Activated CD4-positive, alpha-beta memory T cell treated with anti-CD3 and anti-CD28 coated beads, Interleukin-2, amount 10 ng/mL, durations not matched to agents 7 days and 5 days (primary cell): ENCODE data around the gene FMNL2. TPM values are rescaled to one million over a fixed set of nuclear protein-coding genes. Genes with fewer than 3 reads are reported as not detected.

Experiments used
- CTCF ChIA-PET: fragments of 350-600 bp; sonication (Branson Sonifier 250); formaldehyde crosslinking; loops from one replicate; lab custom pipeline; 2021; ENCODE audit warnings: antibody characterized with exemption, inconsistent platforms; lab: Charles Lee
- POLR2A ChIA-PET: fragments of 350-600 bp; sonication (Branson Sonifier 250); formaldehyde crosslinking; loops from one replicate; lab custom pipeline; 2021; ENCODE audit warnings: antibody characterized with exemption; lab: Charles Lee
- DNase-seq: peaks from one replicate; pipeline ENCODE4 v3.0.0-alpha.2; 2020
- H3K27ac Mint-ChIP-seq: one replicate; pipeline ENCODE4 v1.8.0; 2021; ENCODE audit warnings: mild to moderate bottlenecking, mixed read lengths
- H3K27me3 Mint-ChIP-seq: one replicate; pipeline ENCODE4 v1.8.0; 2021; ENCODE audit warnings: mixed read lengths
- H3K36me3 Mint-ChIP-seq: one replicate; pipeline ENCODE4 v1.8.0; 2021; ENCODE audit warnings: low read depth, mixed read lengths
- H3K4me1 Mint-ChIP-seq: one replicate; pipeline ENCODE4 v1.8.0; 2021; ENCODE audit warnings: mixed read lengths
- H3K4me3 Mint-ChIP-seq: one replicate; pipeline ENCODE4 v1.8.0; 2021; ENCODE audit warnings: mild to moderate bottlenecking, mixed read lengths
- H3K9me3 Mint-ChIP-seq: one replicate; pipeline ENCODE4 v1.8.0; 2021; ENCODE audit warnings: mixed read lengths
- total RNA-seq, 2 experiments: library from RNA; stranded (reverse); gene quantifications; one replicate each; pipeline ENCODE4 v1.2.3, GENCODE V29; 2021

The FMNL2 gene
- total RNA-seq, 2 experiments from 2014 or later = 1.0 to 1.1 TPM

- Mint-ChIP-seq H3K27ac (no peak overlapping the region), H3K36me3 (no peaks in the 10 kb centered on the region), H3K4me3 (no peak overlapping the region), H3K27me3 (peaks cover 13% of the 10 kb centered on the region), H3K4me1 (no peaks in the 10 kb centered on the region), H3K9me3 (no peaks in the 10 kb centered on the region)
- DNase-seq = no peak
- CTCF ChIA-PET = no interaction called here
- POLR2A ChIA-PET = interaction anchor here (1.1 kb wide), 1 partner anchor 10 kb away, joined by 3 read pairs; no protein-coding TSS in a partner anchor
Measured at GRCh38 chr2:152445375-152445774, 110.4 kb downstream of the FMNL2 start.

GRCh38 chr2:152445791-152446201 is 110.8 kb downstream of the FMNL2 start:
- Mint-ChIP-seq H3K9me3 (no peaks in the 10 kb centered on the region), H3K36me3 (no peaks in the 10 kb centered on the region), H3K4me1 (no peaks in the 10 kb centered on the region), H3K4me3 (no peak overlapping the region), H3K27me3 (peaks cover 13% of the 10 kb centered on the region), H3K27ac (no peak overlapping the region)
- no peak for DNase-seq
- CTCF ChIA-PET = interaction anchor here (0.8 kb wide), 1 partner anchor 189 kb away, joined by 3 read pairs; no protein-coding TSS in a partner anchor
- POLR2A ChIA-PET = interaction anchor here (1.1 kb wide), 1 partner anchor 10 kb away, joined by 3 read pairs; no protein-coding TSS in a partner anchor

GRCh38 chr2:152446213-152446612 is 111.2 kb downstream of the FMNL2 start:
- CTCF ChIA-PET = interaction anchor here (0.8 kb wide), 1 partner anchor 189 kb away, joined by 3 read pairs; no protein-coding TSS in a partner anchor
- Mint-ChIP-seq H3K4me1 (no peaks in the 10 kb centered on the region), H3K36me3 (no peaks in the 10 kb centered on the region), H3K27ac (no peak overlapping the region), H3K9me3 (no peaks in the 10 kb centered on the region), H3K27me3 (peaks cover 12% of the 10 kb centered on the region), H3K4me3 (no peak overlapping the region)
- POLR2A ChIA-PET = interaction anchor here (0.7 to 1.1 kb wide), 2 partner anchors 9 to 92 kb away, joined by 3 read pairs; no protein-coding TSS in a partner anchor
- no peak for DNase-seq

- Mint-ChIP-seq H3K27ac (no peak overlapping the region), H3K36me3 (no peaks in the 10 kb centered on the region), H3K4me1 (no peaks in the 10 kb centered on the region), H3K4me3 (no peak overlapping the region), H3K27me3 (peaks cover 11% of the 10 kb centered on the region), H3K9me3 (no peaks in the 10 kb centered on the region)
- POLR2A ChIA-PET = no interaction called here
- CTCF ChIA-PET = no interaction called here
- DNase-seq = no peak
Measured at GRCh38 chr2:152447897-152448296, 112.9 kb downstream of the FMNL2 start.

GRCh38 chr2:152448606-152449005 is 113.6 kb downstream of the FMNL2 start:
- H3K27ac Mint-ChIP-seq = no peak overlapping the region
- no peak overlapping the region for H3K4me3 Mint-ChIP-seq
- H3K36me3 Mint-ChIP-seq = no peaks in the 10 kb centered on the region
- no peaks in the 10 kb centered on the region for H3K4me1 Mint-ChIP-seq
- no peak for DNase-seq
- H3K9me3 Mint-ChIP-seq = no peaks in the 10 kb centered on the region
- H3K27me3 Mint-ChIP-seq = peaks cover 8% of the 10 kb centered on the region
- ChIA-PET CTCF (no interaction called here), POLR2A (no interaction called here)

GRCh38 chr2:152449578-152449977 is 114.6 kb downstream of the FMNL2 start:
- H3K27ac Mint-ChIP-seq = no peak overlapping the region
- H3K9me3 Mint-ChIP-seq = no peaks in the 10 kb centered on the region
- peaks cover 4% of the 10 kb centered on the region for H3K27me3 Mint-ChIP-seq
- H3K36me3 Mint-ChIP-seq = no peaks in the 10 kb centered on the region
- POLR2A ChIA-PET = no interaction called here
- no peak overlapping the region for H3K4me3 Mint-ChIP-seq
- CTCF ChIA-PET = no interaction called here
- DNase-seq = no peak
- no peaks in the 10 kb centered on the region for H3K4me1 Mint-ChIP-seq

- DNase-seq = no peak
- H3K27ac Mint-ChIP-seq = no peak overlapping the region
- H3K9me3 Mint-ChIP-seq = no peaks in the 10 kb centered on the region
- H3K4me3 Mint-ChIP-seq = no peak overlapping the region
- H3K27me3 Mint-ChIP-seq = peaks cover 7% of the 10 kb centered on the region
- no peaks in the 10 kb centered on the region for H3K4me1 Mint-ChIP-seq
- CTCF ChIA-PET = no interaction called here
- no peaks in the 10 kb centered on the region for H3K36me3 Mint-ChIP-seq
- POLR2A ChIA-PET = no interaction called here
Measured at GRCh38 chr2:152450176-152450575, 115.2 kb downstream of the FMNL2 start.

- ChIA-PET CTCF (no interaction called here), POLR2A (no interaction called here)
- no peak overlapping the region for H3K4me3 Mint-ChIP-seq
- DNase-seq = no peak
- no peaks in the 10 kb centered on the region for H3K36me3 Mint-ChIP-seq
- no peaks in the 10 kb centered on the region for H3K4me1 Mint-ChIP-seq
- H3K27me3 Mint-ChIP-seq = peaks cover 9% of the 10 kb centered on the region
- no peak overlapping the region for H3K27ac Mint-ChIP-seq
- no peaks in the 10 kb centered on the region for H3K9me3 Mint-ChIP-seq
Measured at GRCh38 chr2:152452256-152452973, 117.4 kb downstream of the FMNL2 start.

GRCh38 chr2:152453129-152453911 is 118.3 kb downstream of the FMNL2 start:
- DNase-seq = no peak
- H3K27me3 Mint-ChIP-seq = peaks cover 11% of the 10 kb centered on the region
- ChIA-PET CTCF (no interaction called here), POLR2A (no interaction called here)
- no peak overlapping the region for H3K4me3 Mint-ChIP-seq
- no peak overlapping the region for H3K27ac Mint-ChIP-seq
- no peaks in the 10 kb centered on the region for H3K36me3 Mint-ChIP-seq
- H3K4me1 Mint-ChIP-seq = no peaks in the 10 kb centered on the region
- no peaks in the 10 kb centered on the region for H3K9me3 Mint-ChIP-seq

- no peak for DNase-seq
- Mint-ChIP-seq H3K4me3 (no peak overlapping the region), H3K9me3 (no peaks in the 10 kb centered on the region), H3K36me3 (no peaks in the 10 kb centered on the region), H3K27ac (no peak overlapping the region), H3K4me1 (no peaks in the 10 kb centered on the region), H3K27me3 (peaks cover 13% of the 10 kb centered on the region)
- CTCF ChIA-PET = no interaction called here
- POLR2A ChIA-PET = no interaction called here
Measured at GRCh38 chr2:152454371-152454770, 119.4 kb downstream of the FMNL2 start.

GRCh38 chr2:152454960-152455359 is 120.0 kb downstream of the FMNL2 start:
- Mint-ChIP-seq H3K27me3 (peaks cover 13% of the 10 kb centered on the region), H3K4me1 (no peaks in the 10 kb centered on the region), H3K4me3 (no peak overlapping the region), H3K9me3 (no peaks in the 10 kb centered on the region), H3K36me3 (no peaks in the 10 kb centered on the region), H3K27ac (no peak overlapping the region)
- CTCF ChIA-PET = no interaction called here
- DNase-seq = no peak
- POLR2A ChIA-PET = interaction anchor here (1.4 kb wide), 1 partner anchor 9 kb away, joined by 3 read pairs; no protein-coding TSS in a partner anchor

- DNase-seq = no peak
- Mint-ChIP-seq H3K36me3 (no peaks in the 10 kb centered on the region), H3K9me3 (no peaks in the 10 kb centered on the region), H3K4me3 (no peak overlapping the region), H3K27me3 (peaks cover 13% of the 10 kb centered on the region), H3K27ac (no peak overlapping the region), H3K4me1 (no peaks in the 10 kb centered on the region)
- CTCF ChIA-PET = no interaction called here
- POLR2A ChIA-PET = interaction anchor here (0.6 to 1.4 kb wide), 2 partner anchors 10 to 29 kb away, joined by 3 read pairs; no protein-coding TSS in a partner anchor
Measured at GRCh38 chr2:152455738-152456137, 120.8 kb downstream of the FMNL2 start.

GRCh38 chr2:152456262-152456661 is 121.3 kb downstream of the FMNL2 start:
- ChIA-PET POLR2A (no interaction called here), CTCF (no interaction called here)
- no peak for DNase-seq
- H3K4me3 Mint-ChIP-seq = no peak overlapping the region
- no peaks in the 10 kb centered on the region for H3K4me1 Mint-ChIP-seq
- H3K27ac Mint-ChIP-seq = no peak overlapping the region
- H3K36me3 Mint-ChIP-seq = no peaks in the 10 kb centered on the region
- H3K9me3 Mint-ChIP-seq = no peaks in the 10 kb centered on the region
- H3K27me3 Mint-ChIP-seq = peaks cover 16% of the 10 kb centered on the region
